H9 (cell line): Measurements from ENCODE around the gene TESK2. TPM values are rescaled to one million over a fixed set of nuclear protein-coding genes. Genes with fewer than 3 reads are reported as not detected.

Experiments used
- DNase-seq: peaks from one replicate; pipeline ENCODE4 v3.0.0-alpha.2; 2017
- H2AFZ ChIP-seq: one replicate; pipeline ENCODE4 v1.6.1; 2013; ENCODE audit warnings: mild to moderate bottlenecking, low read length, control low read depth, moderate library complexity
- H2AK5ac ChIP-seq: 2 replicates; pipeline ENCODE4 v1.6.1; 2013; ENCODE audit warnings: low read length, control low read depth, mixed read lengths; ENCODE audit not compliant: insufficient read length
- H2BK120ac ChIP-seq: one replicate; pipeline ENCODE4 v1.6.1; 2013; ENCODE audit warnings: low read depth, mild to moderate bottlenecking, low read length, control low read depth, inconsistent platforms; ENCODE audit not compliant: poor library complexity, severe bottlenecking
- H2BK12ac ChIP-seq: 2 replicates; pipeline ENCODE4 v1.6.1; 2013; ENCODE audit warnings: low read length, control low read depth, mixed read lengths, low read depth; ENCODE audit not compliant: insufficient read length
- H2BK15ac ChIP-seq: 2 replicates; pipeline ENCODE4 v1.6.1; 2013; ENCODE audit warnings: low read depth, low read length, control low read depth
- H2BK20ac ChIP-seq: one replicate; pipeline ENCODE4 v1.6.1; 2013; ENCODE audit warnings: low read depth, mild to moderate bottlenecking, low read length, control low read depth, inconsistent platforms; ENCODE audit not compliant: poor library complexity, severe bottlenecking
- H2BK5ac ChIP-seq: 2 replicates; pipeline ENCODE4 v1.6.1; 2013; ENCODE audit warnings: low read length, control low read depth, mixed read lengths; ENCODE audit not compliant: insufficient read length
- H3K14ac ChIP-seq: 2 replicates; pipeline ENCODE4 v1.6.1; 2013; ENCODE audit warnings: low read length, control low read depth; ENCODE audit not compliant: insufficient read depth
- H3K18ac ChIP-seq: 2 replicates; pipeline ENCODE4 v1.6.1; 2013; ENCODE audit warnings: low read depth, mild to moderate bottlenecking, mixed read lengths, low read length, control low read depth; ENCODE audit not compliant: insufficient read length
- H3K23ac ChIP-seq: 2 replicates; pipeline ENCODE4 v1.6.1; 2013; ENCODE audit warnings: low read length, control low read depth, mixed read lengths, low read depth; ENCODE audit not compliant: insufficient read length
- H3K23me2 ChIP-seq: 2 replicates; pipeline ENCODE4 v1.6.1; 2013; ENCODE audit warnings: low read depth, mild to moderate bottlenecking, mixed read lengths, low read length, control low read depth; ENCODE audit not compliant: insufficient read length, poor library complexity, severe bottlenecking
- H3K27ac ChIP-seq: 2 replicates; pipeline ENCODE4 v1.5.1; 2013; ENCODE audit warnings: low read length, control low read depth, mixed read lengths, low read depth; ENCODE audit not compliant: insufficient read length
- H3K27me3 ChIP-seq: 2 replicates; pipeline ENCODE4 v1.6.1; 2013; ENCODE audit warnings: low read length, control low read depth, inconsistent platforms; ENCODE audit not compliant: insufficient read depth
- H3K4ac ChIP-seq: 2 replicates; pipeline ENCODE4 v1.6.1; 2013; ENCODE audit warnings: low read depth, mild to moderate bottlenecking, control low read depth, inconsistent platforms, low read length, moderate library complexity
- H3K4me1 ChIP-seq: 2 replicates; pipeline ENCODE4 v1.6.1; 2013; ENCODE audit warnings: low read length, control low read depth, inconsistent platforms; ENCODE audit not compliant: insufficient read depth
- H3K4me2 ChIP-seq: 2 replicates; pipeline ENCODE4 v1.6.1; 2013; ENCODE audit warnings: low read length, control low read depth, mixed read lengths; ENCODE audit not compliant: insufficient read length, insufficient read depth
- H3K56ac ChIP-seq: 2 replicates; pipeline ENCODE4 v1.6.1; 2013; ENCODE audit warnings: low read depth, mild to moderate bottlenecking, mixed read lengths, low read length, control low read depth; ENCODE audit not compliant: insufficient read length
- H3K79me1 ChIP-seq: 2 replicates; pipeline ENCODE4 v1.6.1; 2013; ENCODE audit warnings: low read depth, mild to moderate bottlenecking, moderate library complexity, low read length, control low read depth, inconsistent platforms; ENCODE audit not compliant: insufficient read depth, poor library complexity, severe bottlenecking
- H3K79me2 ChIP-seq: 2 replicates; pipeline ENCODE4 v1.6.1; 2013; ENCODE audit warnings: low read length, control low read depth, inconsistent platforms; ENCODE audit not compliant: insufficient read depth
- H3K9ac ChIP-seq: 2 replicates; pipeline ENCODE4 v1.6.1; 2013; ENCODE audit warnings: low read length, control low read depth, mixed read lengths; ENCODE audit not compliant: insufficient read length; ENCODE audit errors: extremely low read depth
- H3K9me3 ChIP-seq: one replicate; pipeline ENCODE4 v1.6.1; 2013; ENCODE audit warnings: low read depth, low read length, inconsistent platforms; ENCODE audit not compliant: control insufficient read depth
- H3T11ph ChIP-seq: one replicate; pipeline ENCODE4 v1.6.1; 2013; ENCODE audit warnings: mild to moderate bottlenecking, low read length, control low read depth, inconsistent platforms
- H4K20me1 ChIP-seq: one replicate; pipeline ENCODE4 v1.6.1; 2013; ENCODE audit not compliant: control insufficient read depth, insufficient read length, insufficient read depth
- H4K5ac ChIP-seq: 2 replicates; pipeline ENCODE4 v1.6.1; 2013; ENCODE audit warnings: low read depth, mild to moderate bottlenecking, mixed read lengths, low read length, control low read depth; ENCODE audit not compliant: insufficient read length
- H4K8ac ChIP-seq: replicated peaks from 2 replicates; pipeline ENCODE4 v1.6.1; 2013; ENCODE audit warnings: low read length, control low read depth, mixed read lengths, low read depth; ENCODE audit not compliant: insufficient read length
- H4K91ac ChIP-seq: 2 replicates; pipeline ENCODE4 v1.6.1; 2013; ENCODE audit warnings: low read depth, mild to moderate bottlenecking, moderate library complexity, mixed read lengths, low read length, control low read depth; ENCODE audit not compliant: insufficient read length
- H3K27ac Mint-ChIP-seq, 3 experiments: 2 replicates in 2 of 3; 3 replicates in 1 of 3; pipeline ENCODE4 v1.8.0; 2020 to 2021; ENCODE audit warnings: mixed read lengths in 3 of 3, mild to moderate bottlenecking in 1 of 3, moderate library complexity in 1 of 3
- H3K27me3 Mint-ChIP-seq: 2 replicates; pipeline ENCODE4 v1.8.0; 2021; ENCODE audit warnings: low read depth, mild to moderate bottlenecking, moderate library complexity, mixed read lengths
- H3K36me3 Mint-ChIP-seq, 3 experiments: 2 replicates in 2 of 3; 3 replicates in 1 of 3; pipeline ENCODE4 v1.8.0; 2020 to 2021; ENCODE audit warnings: low read depth in 3 of 3, mixed read lengths in 3 of 3; ENCODE audit not compliant: insufficient read depth in 1 of 3
- H3K4me1 Mint-ChIP-seq, 2 experiments: 2 replicates each; pipeline ENCODE4 v1.8.0; 2020; ENCODE audit warnings: mixed read lengths in 2 of 2
- H3K4me3 Mint-ChIP-seq, 2 experiments: 2 replicates in 1 of 2; 3 replicates in 1 of 2; pipeline ENCODE4 v1.8.0; 2020 to 2021; ENCODE audit warnings: mild to moderate bottlenecking in 2 of 2, mixed read lengths in 2 of 2, moderate library complexity in 1 of 2
- H3K9me3 Mint-ChIP-seq, 2 experiments: 2 replicates in 1 of 2; 3 replicates in 1 of 2; pipeline ENCODE4 v1.8.0; 2020; ENCODE audit warnings: mild to moderate bottlenecking in 2 of 2, mixed read lengths in 2 of 2, moderate library complexity in 1 of 2
- CTCF ChIP-seq: fragments of 200-600 bp; sonication (generic); conservative IDR thresholded peaks from 3 replicates; pipeline ENCODE4 v1.8.0; 2021; ENCODE audit warnings: antibody characterized with exemption, mild to moderate bottlenecking
- WGBS: extraction: QIAGEN DNeasy Blood & Tissue Kit; methylation state at CpG from one replicate; pipeline ENCODE4 v1.1.7; 2013; ENCODE audit warnings: missing lambda C conversion rate, low lambda C conversion rate, mixed read lengths; ENCODE audit not compliant: insufficient read length; ENCODE audit errors: extremely low coverage; 5-methylcytosine and 5-hydroxymethylcytosine counted together
- total RNA-seq: library from RNA; stranded (reverse); gene quantifications from 2 replicates; pipeline ENCODE4 v1.2.1, GENCODE V29; 2021

TESK2 gene
- total RNA-seq, 1 experiment from 2014 or later, result 7.2 TPM

GRCh38 chr1:45444609-45445131 lies 46.3 kb downstream of the TESK2 start:
- Histone ChIP-seq H3K27me3 (no peaks in the 10 kb centered on the region), H3K79me1 (no peaks in the 10 kb centered on the region), H3K4me2 (no peak overlapping the region), H3K4ac (no peak overlapping the region), H4K20me1 (no peaks in the 10 kb centered on the region), H4K91ac (no peak overlapping the region), H2BK5ac (no peak overlapping the region), H3K9me3 (no peaks in the 10 kb centered on the region), H2BK12ac (no peak overlapping the region), H2AFZ (no peak overlapping the region), H2BK15ac (no peak overlapping the region), H4K8ac (no peak overlapping the region), H3K9ac (no peak overlapping the region), H3K18ac (no peak overlapping the region), H3K27ac (no peak overlapping the region), H2BK120ac (no peak overlapping the region), H3T11ph (no peak overlapping the region), H3K79me2 (no peaks in the 10 kb centered on the region), H3K23ac (no peak overlapping the region), H4K5ac (no peak overlapping the region), H2AK5ac (no peak overlapping the region), H3K14ac (no peak overlapping the region), H2BK20ac (no peak overlapping the region), H3K23me2 (no peaks in the 10 kb centered on the region), H3K56ac (no peak overlapping the region), H3K4me1 (no peaks in the 10 kb centered on the region)
- no peaks in the 10 kb centered on the region; a peak in 1 of 5 replicates for H3K9me3 Mint-ChIP-seq
- no peaks in the 10 kb centered on the region for H3K36me3 Mint-ChIP-seq
- DNase-seq, result no peak
- H3K27ac Mint-ChIP-seq, result no peak overlapping the region
- peaks cover 0 to 5% of the 10 kb centered on the region in 2 experiments; a peak in 2 of 4 replicates for H3K4me1 Mint-ChIP-seq
- TF ChIP-seq CTCF, result no peak
- WGBS, result no CpG with 5 or more reads among the region's 5 CpGs
- no peak overlapping the region for H3K4me3 Mint-ChIP-seq
- no peaks in the 10 kb centered on the region for H3K27me3 Mint-ChIP-seq
